HepG2 (cell line): Measurements from ENCODE around the gene AAR2. TPM values are rescaled to one million over a fixed set of nuclear protein-coding genes. Genes with fewer than 3 reads are reported as not detected.

Experiments used
- ATAC-seq: fragments of 200-7000 bp; cut with Tn5 transposase; 3 replicates; pipeline ENCODE4 v1.9.1; 2020; ENCODE audit warnings: mild to moderate bottlenecking, moderate library complexity
- BruUV-seq: library from RNA; stranded (reverse); fragments of 400-500 nt; replicated peaks from 2 replicates; lab custom pipeline; 2021; lab: Mats Ljungman, UMichigan
- CTCF ChIA-PET: fragments of 300-600 bp; formaldehyde crosslinking; extraction: SDS; loops from one replicate; lab custom pipeline; 2021; ENCODE audit warnings: low total read pairs, inconsistent platforms, low intra/inter-chr PET ratio; lab: Yijun Ruan, JAX
- POLR2A ChIA-PET: fragments of 350-600 bp; sonication (Branson Sonifier 250); formaldehyde crosslinking; loops from one replicate; lab custom pipeline; 2020; ENCODE audit warnings: antibody characterized with exemption, inconsistent platforms; lab: Yijun Ruan, JAX
- DNase-seq: peaks from one replicate; pipeline ENCODE4 v3.0.0-alpha.2; 2015; ENCODE audit warnings: low spot score
- FAIRE-seq: peaks from 3 replicates; lab custom pipeline; 2011; peaks lifted over from hg19 to GRCh38; lab: Jason Lieb, UNC
- H2AFZ ChIP-seq: one replicate; pipeline ENCODE4 v1.6.1; 2011; ENCODE audit warnings: low read length, inconsistent platforms
- H3K27ac ChIP-seq: fragments of 300-600 bp; 3 replicates; pipeline ENCODE4 v1.8.0; 2011; ENCODE audit warnings: mixed run types, mild to moderate bottlenecking, mixed read lengths, low read length, inconsistent platforms; ENCODE audit not compliant: insufficient read depth; ENCODE audit errors: extremely low read length
- H3K27me3 ChIP-seq, 2 experiments: fragments of 200-600 bp in 1 of 2; 2 replicates in 1 of 2; 3 replicates in 1 of 2; pipeline versions ENCODE4 v1.6.0 to v1.8.0; 2011; ENCODE audit warnings: low read length in 2 of 2, mild to moderate bottlenecking in 2 of 2, moderate library complexity in 2 of 2, inconsistent platforms in 1 of 2; ENCODE audit not compliant: insufficient read depth in 2 of 2, control insufficient read depth in 1 of 2
- H3K36me3 ChIP-seq, 2 experiments: fragments of 200-600 bp in 1 of 2; replicated peaks in 1 of 2; 2 replicates in 1 of 2; 3 replicates in 1 of 2; pipeline versions ENCODE4 v1.5.1 to v1.8.0; 2011; ENCODE audit warnings: low read length in 2 of 2, inconsistent platforms in 1 of 2; ENCODE audit not compliant: insufficient read depth in 2 of 2, control insufficient read depth in 1 of 2
- H3K4me1 ChIP-seq: 2 replicates; pipeline ENCODE4 v1.5.1; 2012; ENCODE audit warnings: low read length, inconsistent platforms; ENCODE audit not compliant: insufficient read depth
- H3K4me2 ChIP-seq: 2 replicates; pipeline ENCODE4 v1.6.0; 2011; ENCODE audit warnings: low read depth, low read length, inconsistent platforms
- H3K4me3 ChIP-seq, 3 experiments: fragments of 200-600 bp in 1 of 3; sonication (generic), shearing (Covaris generic) in 1 of 3; replicated peaks in 1 of 3; 2 replicates each; pipeline ENCODE4 v1.5.1; 2011 to 2016; ENCODE audit warnings: low read length in 3 of 3, inconsistent platforms in 2 of 3, low read depth in 2 of 3, mild to moderate bottlenecking in 2 of 3, control low read depth in 1 of 3, mixed read lengths in 1 of 3; ENCODE audit not compliant: insufficient read depth in 1 of 3
- H3K79me2 ChIP-seq: one replicate; pipeline ENCODE4 v1.6.1; 2011; ENCODE audit warnings: low read length, inconsistent platforms; ENCODE audit not compliant: insufficient read depth
- H3K9ac ChIP-seq: 2 replicates; pipeline ENCODE4 v1.6.0; 2011; ENCODE audit warnings: mild to moderate bottlenecking, low read depth, low read length, inconsistent platforms; ENCODE audit not compliant: insufficient read depth
- H3K9me3 ChIP-seq: 2 replicates; pipeline ENCODE4 v1.5.1; 2012; ENCODE audit warnings: mild to moderate bottlenecking, low read length
- H4K20me1 ChIP-seq: 2 replicates; pipeline ENCODE4 v1.6.0; 2011; ENCODE audit warnings: inconsistent platforms, mild to moderate bottlenecking, low read length, moderate library complexity; ENCODE audit not compliant: insufficient read depth
- GLI4 ChIP-seq: sonication (generic); formaldehyde crosslinking; IDR thresholded peaks from 2 replicates; pipeline ENCODE4 v1.5.1; 2020; ENCODE audit warnings: missing genetic modification reagents, mild to moderate bottlenecking, moderate library complexity, borderline replicate concordance
- MEIS2 ChIP-seq: sonication (generic); formaldehyde crosslinking; IDR thresholded peaks from 2 replicates; pipeline ENCODE4 v1.9.0; 2021; ENCODE audit warnings: mild to moderate bottlenecking, missing genetic modification reagents
- ONECUT2 ChIP-seq: sonication (generic); formaldehyde crosslinking; IDR thresholded peaks from 2 replicates; pipeline ENCODE4 v1.4.0; 2020; ENCODE audit warnings: missing genetic modification reagents
- PRMT3 ChIP-seq: sonication (generic); formaldehyde crosslinking; IDR thresholded peaks from 2 replicates; pipeline ENCODE4 v1.8.1; 2022; ENCODE audit warnings: low read depth, mild to moderate bottlenecking, moderate library complexity, missing genetic modification reagents, borderline replicate concordance
- RARA ChIP-seq: IDR thresholded peaks from 2 replicates; pipeline ENCODE4 v1.6.1; 2016; ENCODE audit warnings: missing genetic modification reagents, missing compliant biosample characterization
- ZNF230 ChIP-seq: sonication (generic); formaldehyde crosslinking; IDR thresholded peaks from 2 replicates; pipeline ENCODE4 v1.4.0; 2020; ENCODE audit warnings: mild to moderate bottlenecking, missing genetic modification reagents
- ZNF780A ChIP-seq: sonication (generic); formaldehyde crosslinking; IDR thresholded peaks from 2 replicates; pipeline ENCODE4 v1.8.0; 2022; ENCODE audit warnings: mild to moderate bottlenecking, missing genetic modification reagents, moderate library complexity
- WGBS: methylation state at CpG from one replicate; pipeline ENCODE4 v1.1.6; 2017; ENCODE audit warnings: low lambda C conversion rate; 5-methylcytosine and 5-hydroxymethylcytosine counted together
- in situ Hi-C: cut with HindIII; loops from 2 replicates; pipeline ENCODE4 v1.10.0; 2017; ENCODE audit warnings: low pct_unique_long_range_greater_than_20kb; ENCODE audit not compliant: extremely low pct_ligation_motif_present
- intact Hi-C: fragments of 100-400 bp; cut with micrococcal nuclease; formaldehyde crosslinking; loops from one replicate; pipeline ENCODE4 v1.10.0; 2022; ENCODE audit not compliant: unreplicated experiment
- polyA plus RNA-seq, 8 experiments: library from polyadenylated mRNA; depleted of rRNA in 3 of 8; stranded (reverse) in 7 of 8; unstranded in 1 of 8; fragments of >200 nt; fragmentation: Illumina TruSeq in 4 of 8; extraction: Trizol in 4 of 8; gene quantifications; 2 replicates each; pipeline versions ENCODE4 v1.2.1 to v1.2.3, GENCODE V29; 2011 to 2016; ENCODE audit warnings: low read depth in 4 of 8, missing spikeins in 1 of 8, mixed read lengths in 1 of 8; ENCODE audit not compliant: insufficient read depth in 1 of 8
- total RNA-seq, 5 experiments: library from RNA; depleted of rRNA; stranded (reverse); fragments of >200 nt; fragmentation: Illumina TruSeq; extraction: Trizol; gene quantifications; 2 replicates each; pipeline ENCODE4 v1.2.3, GENCODE V29; 2016; ENCODE audit warnings: low read depth in 1 of 5
- TF ChIP-seq, protein P1 (sequence below): IDR thresholded peaks from 2 replicates; pipeline ENCODE4 v1.6.1; 2016; ENCODE audit warnings: low read depth, missing genetic modification reagents, missing compliant biosample characterization
- TF ChIP-seq, protein P2 (sequence below): sonication (generic); formaldehyde crosslinking; IDR thresholded peaks from 2 replicates; pipeline ENCODE4 v1.4.0; 2020; ENCODE audit warnings: mild to moderate bottlenecking, missing genetic modification reagents
- TF ChIP-seq, protein P3 (sequence below): sonication (generic); formaldehyde crosslinking; IDR thresholded peaks from 2 replicates; pipeline ENCODE4 v1.8.0; 2022; ENCODE audit warnings: missing genetic modification reagents, mild to moderate bottlenecking, moderate library complexity, borderline replicate concordance
- TF ChIP-seq, protein P4 (sequence below): sonication (generic); formaldehyde crosslinking; IDR thresholded peaks from 2 replicates; pipeline ENCODE4 v1.8.0; 2022; ENCODE audit warnings: mild to moderate bottlenecking, missing genetic modification reagents

Gene AAR2
- total and polyA plus RNA-seq, 2 of the 13 experiments (the other 11 are each of a cell fraction or from before 2014, with no cell fraction given) = 45.2 to 46.2 TPM

DNA sequence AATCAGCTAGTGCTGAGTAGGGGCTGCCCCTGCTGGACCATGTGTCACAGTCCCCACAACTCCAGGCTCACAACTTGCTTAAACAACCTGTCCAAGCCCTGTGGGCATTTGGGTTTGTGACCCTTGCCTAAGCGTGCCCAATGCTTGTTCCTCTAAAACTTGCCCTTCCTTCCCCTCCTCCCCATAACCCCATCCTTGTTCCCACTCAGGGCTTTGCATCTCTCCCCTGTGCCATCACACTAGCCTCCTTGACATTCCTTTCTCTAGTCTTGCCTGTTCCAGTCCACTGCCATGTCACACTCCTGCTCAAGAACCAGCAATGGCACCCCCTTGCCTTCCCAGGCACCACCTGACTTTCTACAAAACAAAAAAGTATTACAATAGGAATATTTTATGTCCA is 67.6 kb downstream of the AAR2 start:
- TF ChIP-seq ZNF780A (CRISPR knock-in tag) (no peak), ONECUT2 (CRISPR knock-in tag) (no peak), ZNF230 (CRISPR knock-in tag) (no peak), MEIS2 (CRISPR knock-in tag) (no peak), GLI4 (CRISPR knock-in tag) (no peak), RARA (CRISPR knock-in tag) (no peak), PRMT3 (CRISPR knock-in tag) (no peak)
- TF ChIP-seq, protein P1, sequence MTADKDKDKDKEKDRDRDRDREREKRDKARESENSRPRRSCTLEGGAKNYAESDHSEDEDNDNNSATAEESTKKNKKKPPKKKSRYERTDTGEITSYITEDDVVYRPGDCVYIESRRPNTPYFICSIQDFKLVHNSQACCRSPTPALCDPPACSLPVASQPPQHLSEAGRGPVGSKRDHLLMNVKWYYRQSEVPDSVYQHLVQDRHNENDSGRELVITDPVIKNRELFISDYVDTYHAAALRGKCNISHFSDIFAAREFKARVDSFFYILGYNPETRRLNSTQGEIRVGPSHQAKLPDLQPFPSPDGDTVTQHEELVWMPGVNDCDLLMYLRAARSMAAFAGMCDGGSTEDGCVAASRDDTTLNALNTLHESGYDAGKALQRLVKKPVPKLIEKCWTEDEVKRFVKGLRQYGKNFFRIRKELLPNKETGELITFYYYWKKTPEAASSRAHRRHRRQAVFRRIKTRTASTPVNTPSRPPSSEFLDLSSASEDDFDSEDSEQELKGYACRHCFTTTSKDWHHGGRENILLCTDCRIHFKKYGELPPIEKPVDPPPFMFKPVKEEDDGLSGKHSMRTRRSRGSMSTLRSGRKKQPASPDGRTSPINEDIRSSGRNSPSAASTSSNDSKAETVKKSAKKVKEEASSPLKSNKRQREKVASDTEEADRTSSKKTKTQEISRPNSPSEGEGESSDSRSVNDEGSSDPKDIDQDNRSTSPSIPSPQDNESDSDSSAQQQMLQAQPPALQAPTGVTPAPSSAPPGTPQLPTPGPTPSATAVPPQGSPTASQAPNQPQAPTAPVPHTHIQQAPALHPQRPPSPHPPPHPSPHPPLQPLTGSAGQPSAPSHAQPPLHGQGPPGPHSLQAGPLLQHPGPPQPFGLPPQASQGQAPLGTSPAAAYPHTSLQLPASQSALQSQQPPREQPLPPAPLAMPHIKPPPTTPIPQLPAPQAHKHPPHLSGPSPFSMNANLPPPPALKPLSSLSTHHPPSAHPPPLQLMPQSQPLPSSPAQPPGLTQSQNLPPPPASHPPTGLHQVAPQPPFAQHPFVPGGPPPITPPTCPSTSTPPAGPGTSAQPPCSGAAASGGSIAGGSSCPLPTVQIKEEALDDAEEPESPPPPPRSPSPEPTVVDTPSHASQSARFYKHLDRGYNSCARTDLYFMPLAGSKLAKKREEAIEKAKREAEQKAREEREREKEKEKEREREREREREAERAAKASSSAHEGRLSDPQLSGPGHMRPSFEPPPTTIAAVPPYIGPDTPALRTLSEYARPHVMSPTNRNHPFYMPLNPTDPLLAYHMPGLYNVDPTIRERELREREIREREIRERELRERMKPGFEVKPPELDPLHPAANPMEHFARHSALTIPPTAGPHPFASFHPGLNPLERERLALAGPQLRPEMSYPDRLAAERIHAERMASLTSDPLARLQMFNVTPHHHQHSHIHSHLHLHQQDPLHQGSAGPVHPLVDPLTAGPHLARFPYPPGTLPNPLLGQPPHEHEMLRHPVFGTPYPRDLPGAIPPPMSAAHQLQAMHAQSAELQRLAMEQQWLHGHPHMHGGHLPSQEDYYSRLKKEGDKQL (CRISPR knock-in tag) = no peak
- TF ChIP-seq, protein P2, sequence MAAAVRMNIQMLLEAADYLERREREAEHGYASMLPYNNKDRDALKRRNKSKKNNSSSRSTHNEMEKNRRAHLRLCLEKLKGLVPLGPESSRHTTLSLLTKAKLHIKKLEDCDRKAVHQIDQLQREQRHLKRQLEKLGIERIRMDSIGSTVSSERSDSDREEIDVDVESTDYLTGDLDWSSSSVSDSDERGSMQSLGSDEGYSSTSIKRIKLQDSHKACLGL (CRISPR knock-in tag) = no peak
- TF ChIP-seq, protein P3, sequence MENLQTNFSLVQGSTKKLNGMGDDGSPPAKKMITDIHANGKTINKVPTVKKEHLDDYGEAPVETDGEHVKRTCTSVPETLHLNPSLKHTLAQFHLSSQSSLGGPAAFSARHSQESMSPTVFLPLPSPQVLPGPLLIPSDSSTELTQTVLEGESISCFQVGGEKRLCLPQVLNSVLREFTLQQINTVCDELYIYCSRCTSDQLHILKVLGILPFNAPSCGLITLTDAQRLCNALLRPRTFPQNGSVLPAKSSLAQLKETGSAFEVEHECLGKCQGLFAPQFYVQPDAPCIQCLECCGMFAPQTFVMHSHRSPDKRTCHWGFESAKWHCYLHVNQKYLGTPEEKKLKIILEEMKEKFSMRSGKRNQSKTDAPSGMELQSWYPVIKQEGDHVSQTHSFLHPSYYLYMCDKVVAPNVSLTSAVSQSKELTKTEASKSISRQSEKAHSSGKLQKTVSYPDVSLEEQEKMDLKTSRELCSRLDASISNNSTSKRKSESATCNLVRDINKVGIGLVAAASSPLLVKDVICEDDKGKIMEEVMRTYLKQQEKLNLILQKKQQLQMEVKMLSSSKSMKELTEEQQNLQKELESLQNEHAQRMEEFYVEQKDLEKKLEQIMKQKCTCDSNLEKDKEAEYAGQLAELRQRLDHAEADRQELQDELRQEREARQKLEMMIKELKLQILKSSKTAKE (CRISPR knock-in tag) = no peak
- TF ChIP-seq, protein P4, sequence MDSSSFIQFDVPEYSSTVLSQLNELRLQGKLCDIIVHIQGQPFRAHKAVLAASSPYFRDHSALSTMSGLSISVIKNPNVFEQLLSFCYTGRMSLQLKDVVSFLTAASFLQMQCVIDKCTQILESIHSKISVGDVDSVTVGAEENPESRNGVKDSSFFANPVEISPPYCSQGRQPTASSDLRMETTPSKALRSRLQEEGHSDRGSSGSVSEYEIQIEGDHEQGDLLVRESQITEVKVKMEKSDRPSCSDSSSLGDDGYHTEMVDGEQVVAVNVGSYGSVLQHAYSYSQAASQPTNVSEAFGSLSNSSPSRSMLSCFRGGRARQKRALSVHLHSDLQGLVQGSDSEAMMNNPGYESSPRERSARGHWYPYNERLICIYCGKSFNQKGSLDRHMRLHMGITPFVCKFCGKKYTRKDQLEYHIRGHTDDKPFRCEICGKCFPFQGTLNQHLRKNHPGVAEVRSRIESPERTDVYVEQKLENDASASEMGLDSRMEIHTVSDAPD (CRISPR knock-in tag) = no peak
- BruUV-seq = no TSS peak
- Histone ChIP-seq H3K36me3 (no peaks in the 10 kb centered on the region), H3K4me2 (no peak overlapping the region), H3K4me1 (no peaks in the 10 kb centered on the region), H4K20me1 (peaks cover 4% of the 10 kb centered on the region; the same call in 1 of the 2 replicates), H3K27ac (no peak overlapping the region), H3K9ac (no peak overlapping the region), H3K79me2 (no peaks in the 10 kb centered on the region), H3K4me3 (no peak overlapping the region), H3K27me3 (peaks cover 5 to 55% of the 10 kb centered on the region in 2 experiments), H3K9me3 (no peaks in the 10 kb centered on the region), H2AFZ (no peak overlapping the region)
- ATAC-seq (no peak), FAIRE-seq (no peak), DNase-seq (no peak)
- 25% methylated on average over 1 of the region's 1 CpG for WGBS
- CTCF ChIA-PET = no interaction called here
- POLR2A ChIA-PET = no interaction called here
- in situ Hi-C loops (no loop called here), intact Hi-C loops (no loop called here)
